Activated CD4-positive, alpha-beta T cell treated with anti-CD3 and anti-CD28 coated beads for 4 hours (primary cell): Measurements from ENCODE around the gene SRRM4.
"Not testable (repeated sequence)": the region's sequence is repeated elsewhere in the genome, so short reads cannot be mapped to it uniquely, and the experiment has no call there.

Source experiments
- DNase-seq, 2 donors: peaks; one replicate each; pipeline ENCODE4 v3.0.0-alpha.2; 2020

Gene SRRM4

DNA sequence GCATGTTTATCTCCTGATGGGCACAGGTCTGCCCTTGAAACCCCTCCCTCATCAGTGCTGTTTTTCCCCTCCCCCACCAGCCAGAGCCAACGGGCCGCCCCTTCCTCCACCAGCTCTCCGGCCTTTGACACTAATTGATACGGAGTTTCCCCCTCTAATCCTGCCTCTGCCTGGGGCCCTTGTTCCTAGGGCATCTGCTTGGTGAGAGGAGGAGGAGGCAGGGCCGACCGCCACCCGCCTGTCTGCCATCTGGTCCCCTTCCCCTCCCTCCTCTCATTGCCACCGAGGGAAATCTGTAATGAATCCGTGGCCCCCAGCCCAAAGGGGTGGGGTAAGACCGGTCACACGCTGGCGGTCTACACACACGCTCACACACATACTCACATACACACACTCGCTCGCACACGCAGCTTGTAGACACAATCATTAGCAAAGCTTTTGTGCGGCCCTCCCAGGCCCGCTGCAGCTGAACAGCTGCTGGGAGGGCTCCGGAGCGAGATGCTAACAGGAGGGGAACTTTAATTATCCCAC, 27.4 kb downstream of the SRRM4 start:
- no peak for DNase-seq

DNA sequence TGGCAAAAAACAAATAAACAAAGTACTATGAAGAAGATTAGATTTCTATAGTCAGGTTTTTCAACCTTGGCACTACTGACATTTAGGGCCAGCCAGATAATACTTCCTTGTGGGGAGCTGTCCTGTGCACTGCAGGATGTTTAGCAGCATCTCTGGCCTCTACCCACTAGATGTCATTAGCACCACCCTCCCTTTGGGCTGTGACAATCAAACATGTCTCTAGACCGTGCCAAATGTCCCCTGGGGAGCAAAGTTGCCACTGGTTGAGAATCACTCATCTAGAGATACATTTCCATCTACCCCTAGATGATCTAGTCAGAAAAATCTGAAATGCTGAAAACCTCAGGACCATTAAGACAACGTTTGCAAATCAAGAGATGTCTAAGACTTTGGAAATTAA, 29.9 kb downstream of the SRRM4 start:
- DNase-seq: no peak

DNA sequence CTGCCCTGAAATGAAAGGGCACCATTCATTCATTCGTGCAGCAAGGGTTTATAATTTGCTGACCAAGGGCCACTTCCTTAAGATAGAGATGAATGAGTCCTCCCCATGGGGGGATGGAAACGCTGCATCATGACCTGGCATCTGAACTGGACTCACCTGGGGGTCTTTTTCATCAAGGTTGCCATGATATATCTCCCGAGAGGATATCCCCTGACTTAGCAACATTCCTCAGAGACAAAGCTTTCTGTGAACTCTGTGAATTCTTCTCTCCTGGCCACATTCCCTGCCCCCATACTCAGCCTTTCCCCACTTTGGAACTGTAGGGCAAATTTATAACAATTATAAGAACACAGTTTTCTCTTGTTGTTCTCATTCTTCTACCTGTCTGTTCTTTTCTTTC, 30.8 kb downstream of the SRRM4 start:
- DNase-seq: no peak

- no peak for DNase-seq
Observed at GRCh38 chr12:119013023-119013422, 31.7 kb downstream of the SRRM4 start.

DNA sequence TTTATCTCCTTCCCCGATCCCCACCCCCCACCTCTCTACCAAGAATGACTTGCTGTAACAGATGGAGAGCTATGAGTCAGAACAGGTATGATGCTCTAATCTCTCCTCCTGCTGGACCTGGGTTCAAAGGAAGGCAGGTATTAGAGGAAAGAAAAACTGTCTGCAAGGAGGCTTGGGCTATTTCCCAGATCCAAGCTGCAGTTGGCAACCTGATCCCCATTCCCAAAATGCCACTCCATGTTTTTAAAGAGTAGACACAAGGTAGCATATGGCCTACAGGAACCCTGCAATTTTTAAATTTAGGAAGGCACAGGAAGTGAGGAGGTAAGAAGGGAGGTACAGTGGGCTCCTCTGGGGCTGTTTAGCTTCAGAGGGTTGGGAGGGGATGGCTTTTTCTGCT, 33.0 kb downstream of the SRRM4 start:
- DNase-seq: no peak

GRCh38 chr12:119016715-119017114, 35.4 kb downstream of the SRRM4 start:
- DNase-seq: no peak

- DNase-seq: no peak
Observed at GRCh38 chr12:119019166-119019565, 37.8 kb downstream of the SRRM4 start.

- DNase-seq: no peak
Observed at GRCh38 chr12:119020406-119021360, 39.3 kb downstream of the SRRM4 start.

- DNase-seq: no peak
Observed at GRCh38 chr12:119024356-119024755, 43.0 kb downstream of the SRRM4 start.

DNA sequence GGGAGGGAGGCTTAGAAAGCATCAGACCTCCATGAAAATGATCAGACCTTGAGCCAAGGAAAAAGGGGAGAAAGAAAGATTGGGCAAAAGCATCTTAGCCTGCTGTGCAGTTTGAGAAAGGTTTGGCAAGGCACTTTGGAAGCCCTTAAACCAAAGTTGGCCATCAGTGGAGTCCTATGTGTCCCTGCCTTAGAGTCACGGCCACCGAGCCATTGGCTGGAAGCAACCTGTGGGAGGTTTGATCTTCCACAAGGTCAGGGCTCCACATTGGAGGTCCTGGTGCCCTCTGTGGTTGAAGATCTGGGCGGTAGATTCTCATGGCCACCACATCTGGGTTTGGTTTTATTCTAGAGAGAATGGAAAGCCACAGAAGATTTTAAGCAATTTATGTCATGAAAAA, 44.4 kb downstream of the SRRM4 start:
- DNase-seq: no peak

- not testable (repeated sequence) for DNase-seq
Observed at GRCh38 chr12:119033332-119033731, 52.0 kb downstream of the SRRM4 start.

GRCh38 chr12:119036878-119037825, 55.8 kb downstream of the SRRM4 start:
- DNase-seq: no peak

DNA sequence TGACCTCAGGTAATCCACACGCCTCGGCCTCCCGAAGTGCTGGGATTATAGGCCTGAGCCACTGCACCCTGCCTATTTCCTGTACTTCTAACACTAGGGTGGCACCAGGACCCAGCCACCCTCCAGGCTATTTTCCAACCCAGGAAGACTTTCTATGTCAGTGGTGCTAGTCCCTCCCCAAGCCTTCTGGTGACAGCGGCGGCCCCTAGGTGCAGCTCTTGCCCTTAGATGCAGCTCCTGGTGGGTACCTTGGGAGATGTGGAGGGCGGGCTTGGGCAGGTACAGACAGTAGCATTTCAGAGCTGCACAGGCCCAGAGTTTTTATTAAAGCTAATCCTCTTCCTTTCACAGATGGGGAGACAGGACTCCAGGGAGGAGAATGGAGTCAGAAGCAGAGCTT, 62.8 kb downstream of the SRRM4 start:
- no peak for DNase-seq

DNA sequence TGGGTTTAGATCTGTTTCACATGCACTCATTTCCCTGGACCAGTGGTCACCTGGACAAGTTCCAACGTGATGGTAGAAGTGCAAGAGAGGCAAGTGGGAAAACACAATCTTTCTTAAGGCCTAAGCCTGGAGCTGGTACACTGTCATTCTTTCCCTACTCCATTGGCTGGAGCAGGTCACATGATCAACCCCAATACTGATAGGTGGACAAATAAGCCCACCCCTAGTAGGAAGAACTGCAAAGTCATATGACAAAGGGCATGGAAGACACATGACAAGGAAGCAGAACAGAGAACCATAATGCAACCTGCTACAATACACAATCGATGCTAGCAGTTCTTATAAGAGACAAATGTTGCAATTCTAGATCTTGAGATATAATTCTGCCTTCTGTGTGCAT, 66.3 kb downstream of the SRRM4 start:
- no peak for DNase-seq

GRCh38 chr12:119050663-119051062, 69.3 kb downstream of the SRRM4 start:
- no peak for DNase-seq

DNA sequence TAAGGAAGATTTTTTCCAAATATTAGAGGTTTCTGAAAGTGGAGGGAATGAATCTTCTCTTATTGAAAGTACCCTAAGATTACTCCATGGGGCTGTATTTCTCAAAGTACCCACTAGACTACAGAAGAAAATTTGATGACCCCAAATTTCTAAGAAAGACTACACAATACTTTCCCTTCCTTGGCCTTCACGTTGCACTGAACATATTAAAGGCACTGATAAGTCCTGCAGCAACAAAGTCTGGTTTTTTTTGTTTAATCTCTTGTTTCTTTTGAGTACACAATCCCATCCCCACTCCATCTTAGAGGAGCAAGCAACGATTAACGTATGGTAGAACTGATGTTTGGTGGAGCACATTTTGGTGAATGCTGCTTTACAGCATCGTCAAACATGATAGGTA, 70.1 kb downstream of the SRRM4 start:
- no peak for DNase-seq

- no peak for DNase-seq
Observed at GRCh38 chr12:119052001-119052400, 70.7 kb downstream of the SRRM4 start.

GRCh38 chr12:119055977-119056376, 74.6 kb downstream of the SRRM4 start:
- no peak for DNase-seq

- no peak for DNase-seq
Observed at GRCh38 chr12:119060847-119061796, 79.8 kb downstream of the SRRM4 start.

GRCh38 chr12:119068129-119068856, 87.0 kb downstream of the SRRM4 start:
- DNase-seq: no peak

DNA sequence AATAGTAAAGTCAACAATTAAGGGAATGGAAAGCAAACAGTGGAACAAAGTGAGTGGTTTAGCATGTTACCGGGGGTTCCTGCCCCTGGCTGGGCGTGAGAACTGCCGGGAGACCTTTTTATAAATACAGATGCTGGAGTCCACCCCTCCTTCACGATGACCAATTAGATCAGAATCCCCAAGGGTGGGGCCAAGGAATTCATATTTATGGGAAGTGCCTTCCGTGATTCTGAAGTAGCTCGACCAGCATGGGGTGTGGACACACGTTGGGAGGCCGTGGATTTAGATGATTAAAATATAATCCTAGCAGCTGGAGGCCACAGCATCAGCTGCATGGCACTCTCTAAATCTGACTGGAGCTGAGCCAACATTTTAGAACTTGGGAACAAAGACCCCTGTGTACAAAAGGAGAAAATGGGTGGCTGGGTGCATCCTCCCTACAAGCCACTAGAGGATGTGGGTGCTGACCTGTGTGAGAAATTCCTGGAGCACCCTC, 87.9 kb downstream of the SRRM4 start:
- DNase-seq: no peak
